ENCODE measurements around the gene GAL3ST1.

Gene GAL3ST1

GRCh38 chr22:30535182-30535581 is 39.3 kb downstream of the GAL3ST1 start:
- H3K4me3 ChIP-seq (ENCODE audit: low read length) = no peak overlapping the region
- no peaks in the 10 kb centered on the region for H3K4me1 ChIP-seq (ENCODE audit: control insufficient read depth, low read length)
- H3K27ac ChIP-seq (ENCODE audit: low read depth, low read length) = no peak overlapping the region
- H3F3A ChIP-seq (ENCODE audit: control insufficient read depth, insufficient read depth) = no peaks in the 10 kb centered on the region
- no peaks in the 10 kb centered on the region for H3K36me3 ChIP-seq (ENCODE audit: control insufficient read depth, low read length)
- TF ChIP-seq CTCF (IDR thresholded peaks at IDR 0.05; ENCODE audit: low read depth, low read length, poor library complexity, severe bottlenecking) = no peak
- TF ChIP-seq EZH2phosphoT487 (IDR thresholded peaks at IDR 0.05; ENCODE audit: borderline replicate concordance, low read length) = no peak
- H4K20me1 ChIP-seq (ENCODE audit: control insufficient read depth, insufficient read depth, low read depth, low read length) = no peaks in the 10 kb centered on the region
- H3K27me3 ChIP-seq (ENCODE audit: control insufficient read depth, low read length) = peaks cover 5% of the 10 kb centered on the region; the same call in 1 of the 2 replicates
- H3K79me2 ChIP-seq (ENCODE audit: control insufficient read depth, low read length) = no peaks in the 10 kb centered on the region
- H3K4me2 ChIP-seq (ENCODE audit: low read length) = no peak overlapping the region
- no peaks in the 10 kb centered on the region for H3K9me2 ChIP-seq (replicated peaks; ENCODE audit: control insufficient read depth, low read length)
- no peaks in the 10 kb centered on the region for H3K9me3 ChIP-seq (ENCODE audit: control insufficient read depth, insufficient read depth, low read length)

GRCh38 chr22:30531651-30532608 is 42.5 kb downstream of the GAL3ST1 start:
- no peaks in the 10 kb centered on the region for H3F3A ChIP-seq (ENCODE audit: control insufficient read depth, insufficient read depth)
- H4K20me1 ChIP-seq (ENCODE audit: control insufficient read depth, insufficient read depth, low read depth, low read length) = no peaks in the 10 kb centered on the region
- no peak overlapping the region for H3K4me3 ChIP-seq (ENCODE audit: low read length)
- no peak overlapping the region for H3K4me2 ChIP-seq (ENCODE audit: low read length)
- H3K9me2 ChIP-seq (replicated peaks; ENCODE audit: control insufficient read depth, low read length) = no peaks in the 10 kb centered on the region
- H3K36me3 ChIP-seq (ENCODE audit: control insufficient read depth, low read length) = no peaks in the 10 kb centered on the region
- no peaks in the 10 kb centered on the region for H3K9me3 ChIP-seq (ENCODE audit: control insufficient read depth, insufficient read depth, low read length)
- TF ChIP-seq CTCF (IDR thresholded peaks at IDR 0.05; ENCODE audit: low read depth, low read length, poor library complexity, severe bottlenecking) (no peak), EZH2phosphoT487 (IDR thresholded peaks at IDR 0.05; ENCODE audit: borderline replicate concordance, low read length) (no peak)
- no peaks in the 10 kb centered on the region for H3K79me2 ChIP-seq (ENCODE audit: control insufficient read depth, low read length)
- H3K27ac ChIP-seq (ENCODE audit: low read depth, low read length) = no peak overlapping the region
- H3K4me1 ChIP-seq (ENCODE audit: control insufficient read depth, low read length) = no peaks in the 10 kb centered on the region
- peaks cover 5% of the 10 kb centered on the region; the same call in 1 of the 2 replicates for H3K27me3 ChIP-seq (ENCODE audit: control insufficient read depth, low read length)

GRCh38 chr22:30526656-30527055 is 47.8 kb downstream of the GAL3ST1 start:
- no peaks in the 10 kb centered on the region for H3K9me3 ChIP-seq (ENCODE audit: control insufficient read depth, insufficient read depth, low read length)
- H3F3A ChIP-seq (ENCODE audit: control insufficient read depth, insufficient read depth) = no peaks in the 10 kb centered on the region
- H3K36me3 ChIP-seq (ENCODE audit: control insufficient read depth, low read length) = no peaks in the 10 kb centered on the region
- H3K79me2 ChIP-seq (ENCODE audit: control insufficient read depth, low read length) = no peaks in the 10 kb centered on the region
- H3K4me2 ChIP-seq (ENCODE audit: low read length) = no peak overlapping the region
- H3K9me2 ChIP-seq (replicated peaks; ENCODE audit: control insufficient read depth, low read length) = no peaks in the 10 kb centered on the region
- no peak overlapping the region for H3K27ac ChIP-seq (ENCODE audit: low read depth, low read length)
- no peaks in the 10 kb centered on the region for H3K4me1 ChIP-seq (ENCODE audit: control insufficient read depth, low read length)
- H4K20me1 ChIP-seq (ENCODE audit: control insufficient read depth, insufficient read depth, low read depth, low read length) = no peaks in the 10 kb centered on the region
- 0 out of 2 replicates have a peak, but pooled peaks cover 3% of the 10 kb centered on the region for H3K27me3 ChIP-seq (ENCODE audit: control insufficient read depth, low read length)
- no peak overlapping the region for H3K4me3 ChIP-seq (ENCODE audit: low read length)
- TF ChIP-seq CTCF (IDR thresholded peaks at IDR 0.05; ENCODE audit: low read depth, low read length, poor library complexity, severe bottlenecking) (no peak), EZH2phosphoT487 (IDR thresholded peaks at IDR 0.05; ENCODE audit: borderline replicate concordance, low read length) (no peak)
